LNCAP (cell line): ENCODE results near the gene UTS2.

Source experiments
- CTCF ChIP-seq: fragments of 450-650 bp; IDR thresholded peaks from 2 replicates; pipeline ENCODE4 v1.5.1; 2017; ENCODE audit warnings: mild to moderate bottlenecking

Gene UTS2

GRCh38 chr1:7852804-7853683 lies at the start of gene UTS2:
UTS2 (minus strand) TSS chr1:7853065; CDS start chr1:7853003, 62 bp downstream.
- no peak for TF ChIP-seq CTCF

- no peak for TF ChIP-seq CTCF
These were observed 46.9 kb upstream of the UTS2 start for GRCh38 chr1:7899741-7900140.

GRCh38 chr1:7898962-7899361 lies 46.1 kb upstream of the UTS2 start:
- no peak for TF ChIP-seq CTCF

GRCh38 chr1:7896994-7897393 lies 44.1 kb upstream of the UTS2 start:
- TF ChIP-seq CTCF: no peak

GRCh38 chr1:7893529-7894180 lies 40.8 kb upstream of the UTS2 start:
- TF ChIP-seq CTCF: no peak

GRCh38 chr1:7891804-7892203 lies 38.9 kb upstream of the UTS2 start:
- TF ChIP-seq CTCF: no peak

GRCh38 chr1:7890853-7891252 lies 38.0 kb upstream of the UTS2 start:
- no peak for TF ChIP-seq CTCF
